Measurements from ENCODE around the gene CEBPA.
"Not testable (repeated sequence)": the region's sequence is repeated elsewhere in the genome, so short reads cannot be mapped to it uniquely, and the experiment has no call there.

CEBPA gene

GRCh38 chr19:33325920-33326319 is 23.6 kb upstream of the CEBPA start:
- DNase-seq (ENCODE audit: low spot score): no peak

GRCh38 chr19:33324628-33325027 is 22.3 kb upstream of the CEBPA start:
- DNase-seq (ENCODE audit: low spot score): no peak

- DNase-seq (ENCODE audit: low spot score): no peak
These were observed 20.9 kb upstream of the CEBPA start for GRCh38 chr19:33323093-33323820.

GRCh38 chr19:33320636-33321035 is 18.3 kb upstream of the CEBPA start:
- DNase-seq (ENCODE audit: low spot score): no peak

GRCh38 chr19:33317991-33318390 is 15.7 kb upstream of the CEBPA start:
- not testable (repeated sequence) for DNase-seq (ENCODE audit: low spot score)

- DNase-seq (ENCODE audit: low spot score): no peak
These were observed 15.2 kb upstream of the CEBPA start for GRCh38 chr19:33317517-33317916.

GRCh38 chr19:33316541-33317264 is 14.4 kb upstream of the CEBPA start:
- DNase-seq (ENCODE audit: low spot score): no peak

GRCh38 chr19:33312808-33313207 is 10.5 kb upstream of the CEBPA start:
- DNase-seq (ENCODE audit: low spot score): not testable (repeated sequence)

- DNase-seq (ENCODE audit: low spot score): no peak
These were observed 9.7 kb upstream of the CEBPA start for GRCh38 chr19:33312065-33312464.

GRCh38 chr19:33311326-33311682 is 9.0 kb upstream of the CEBPA start:
- no peak for DNase-seq (ENCODE audit: low spot score)

GRCh38 chr19:33310606-33311325 is 8.4 kb upstream of the CEBPA start:
- no peak for DNase-seq (ENCODE audit: low spot score)

- DNase-seq (ENCODE audit: low spot score): no peak
These were observed 7.5 kb upstream of the CEBPA start for GRCh38 chr19:33309826-33310225.

GRCh38 chr19:33306853-33307792 is 4.8 kb upstream of the CEBPA start:
- DNase-seq (ENCODE audit: low spot score): no peak

GRCh38 chr19:33306191-33306590 is 3.9 kb upstream of the CEBPA start:
- no peak for DNase-seq (ENCODE audit: low spot score)

- DNase-seq (ENCODE audit: low spot score): no peak
These were observed 2.7 kb upstream of the CEBPA start for GRCh38 chr19:33304760-33305647.

- no peak for DNase-seq (ENCODE audit: low spot score)
These were observed 2.0 kb upstream of the CEBPA start for GRCh38 chr19:33304371-33304759.

- no peak for DNase-seq (ENCODE audit: low spot score)
These were observed 1.5 kb upstream of the CEBPA start for GRCh38 chr19:33303791-33304345.

- DNase-seq (ENCODE audit: low spot score): peak; percentile 51
These were observed 848 bp upstream of the CEBPA start for GRCh38 chr19:33302974-33303790.

- no peak for DNase-seq (ENCODE audit: low spot score)
These were observed 497 bp downstream of the CEBPA start for GRCh38 chr19:33301900-33302174.
